CD4-positive, CD25-positive, alpha-beta regulatory T cell (primary cell): Measurements from ENCODE around the gene SPON1. TPM values are rescaled to one million over a fixed set of nuclear protein-coding genes. Genes with fewer than 3 reads are reported as not detected.
A peak's percentile ranks its signal among the peaks of the same experiment; 100 is the strongest.
"Not testable (repeated sequence)": the region's sequence is repeated elsewhere in the genome, so short reads cannot be mapped to it uniquely, and the experiment has no call there.

Source experiments
- ATAC-seq, 2 donors: fragments of 150-1000 bp; cut with Tn5 transposase; one replicate each; pipeline ENCODE4 v1.10.0; 2021; ENCODE audit warnings: low read depth in 2 of 2, moderate number of reproducible peaks in 2 of 2, moderate library complexity in 1 of 2
- DNase-seq, 3 donors: peaks; one replicate each; pipeline versions ENCODE4 v3.0.0 to v3.0.0-alpha.2; 2012 to 2022; ENCODE audit warnings: mixed read lengths in 1 of 3
- H3K27ac ChIP-seq: one replicate; pipeline ENCODE4 v1.7.0; 2013; ENCODE audit warnings: mild to moderate bottlenecking, low read length; ENCODE audit not compliant: insufficient read depth, poor library complexity, severe bottlenecking
- H3K27me3 ChIP-seq: one replicate; pipeline ENCODE4 v1.7.0; 2013; ENCODE audit warnings: low read length; ENCODE audit not compliant: control insufficient read depth, insufficient read depth
- H3K36me3 ChIP-seq: one replicate; pipeline ENCODE4 v1.7.0; 2013; ENCODE audit warnings: mild to moderate bottlenecking, low read length, moderate library complexity; ENCODE audit not compliant: control insufficient read depth, insufficient read depth
- H3K4me1 ChIP-seq: 2 replicates; pipeline ENCODE4 v1.7.0; 2013; ENCODE audit warnings: mild to moderate bottlenecking, low read length; ENCODE audit not compliant: insufficient read depth, control insufficient read depth, poor library complexity, severe bottlenecking
- H3K4me3 ChIP-seq: one replicate; pipeline ENCODE4 v1.7.0; 2013; ENCODE audit warnings: low read depth, mild to moderate bottlenecking, low read length, moderate library complexity
- H3K9me3 ChIP-seq, 2 experiments: 1 replicate in 1 of 2; 2 replicates in 1 of 2; pipeline ENCODE4 v1.7.0; 2013; ENCODE audit warnings: low read length in 2 of 2, mild to moderate bottlenecking in 1 of 2, moderate library complexity in 1 of 2; ENCODE audit not compliant: control insufficient read depth in 2 of 2
- H3K27ac Mint-ChIP-seq, 3 donors: one replicate each; pipeline ENCODE4 v1.8.0; 2020 to 2022; ENCODE audit warnings: mild to moderate bottlenecking in 3 of 3, mixed read lengths in 3 of 3, moderate library complexity in 2 of 3
- H3K27me3 Mint-ChIP-seq: one replicate; pipeline ENCODE4 v1.8.0; 2022; ENCODE audit warnings: mild to moderate bottlenecking, mixed read lengths
- H3K36me3 Mint-ChIP-seq: one replicate; pipeline ENCODE4 v1.8.0; 2020; ENCODE audit warnings: mixed read lengths
- H3K4me1 Mint-ChIP-seq, 4 donors: one replicate each; pipeline ENCODE4 v1.8.0; 2020 to 2022; ENCODE audit warnings: mixed read lengths in 4 of 4, mild to moderate bottlenecking in 1 of 4
- H3K4me3 Mint-ChIP-seq, 4 donors: one replicate each; pipeline ENCODE4 v1.8.0; 2020 to 2022; ENCODE audit warnings: mild to moderate bottlenecking in 4 of 4, mixed read lengths in 4 of 4, moderate library complexity in 3 of 4
- H3K9me3 Mint-ChIP-seq, 7 donors: one replicate each; pipeline ENCODE4 v1.8.0; 2020 to 2022; ENCODE audit warnings: mixed read lengths in 7 of 7, mild to moderate bottlenecking in 3 of 7, moderate library complexity in 2 of 7
- polyA plus RNA-seq, 4 donors: library from polyadenylated mRNA; unstranded; fragments of 300-500 nt; fragmentation: Illumina TruSeq; gene quantifications; one replicate each; pipeline ENCODE4 v1.2.3, GENCODE V29; 2021
- total RNA-seq: library from RNA; stranded (reverse); gene quantifications from one replicate; pipeline ENCODE4 v1.2.3, GENCODE V29; 2022

The SPON1 gene
- total and polyA plus RNA-seq, 5 donors from 2014 or later: 0.45 to 1.2 (median 0.86) TPM

- H3K4me1 ChIP-seq, H3K9me3 Mint-ChIP-seq, H3K27ac ChIP-seq, H3K36me3 Mint-ChIP-seq, DNase-seq, H3K36me3 ChIP-seq, H3K4me3 ChIP-seq, ATAC-seq, H3K9me3 ChIP-seq, H3K27me3 ChIP-seq: not testable (repeated sequence)
- peaks cover 5 to 28% (median 22%) of the 10 kb centered on the region in 4 donors for H3K4me1 Mint-ChIP-seq
- peak overlapping the region in 1 of 3 donors; percentile 26 for H3K27ac Mint-ChIP-seq
- H3K4me3 Mint-ChIP-seq: peak overlapping the region in 1 of 4 donors; percentile 68
- H3K27me3 Mint-ChIP-seq: peaks cover 13% of the 10 kb centered on the region
These were observed 128.1 kb downstream of the SPON1 start for GRCh38 chr11:14090631-14091030.

- H3K36me3 Mint-ChIP-seq: no peaks in the 10 kb centered on the region
- peaks cover 0 to 4% (median 0%) of the 10 kb centered on the region in 7 donors for H3K9me3 Mint-ChIP-seq
- DNase-seq: no peak
- H3K4me3 Mint-ChIP-seq: no peak overlapping the region
- Histone ChIP-seq H3K27ac (no peak overlapping the region), H3K4me1 (peaks cover 3% of the 10 kb centered on the region), H3K9me3 (no peaks in the 10 kb centered on the region), H3K4me3 (no peak overlapping the region), H3K36me3 (no peaks in the 10 kb centered on the region), H3K27me3 (no peaks in the 10 kb centered on the region)
- H3K4me1 Mint-ChIP-seq: peaks cover 5 to 25% (median 15%) of the 10 kb centered on the region in 4 donors
- H3K27me3 Mint-ChIP-seq: peaks cover 10% of the 10 kb centered on the region
- H3K27ac Mint-ChIP-seq: no peak overlapping the region
- no peak for ATAC-seq
These were observed 130.5 kb downstream of the SPON1 start for GRCh38 chr11:14093065-14093464.

GRCh38 chr11:14094481-14095037, 132.0 kb downstream of the SPON1 start:
- peaks cover 0 to 16% (median 7%) of the 10 kb centered on the region in 4 donors for H3K4me1 Mint-ChIP-seq

GRCh38 chr11:14095882-14096281, 133.4 kb downstream of the SPON1 start:
- no peak overlapping the region for H3K27ac Mint-ChIP-seq
- Histone ChIP-seq H3K9me3 (no peaks in the 10 kb centered on the region), H3K4me1 (no peaks in the 10 kb centered on the region), H3K27ac (no peak overlapping the region), H3K27me3 (no peaks in the 10 kb centered on the region), H3K4me3 (no peak overlapping the region), H3K36me3 (no peaks in the 10 kb centered on the region)
- peaks cover 0 to 13% (median 4%) of the 10 kb centered on the region in 4 donors for H3K4me1 Mint-ChIP-seq
- no peaks in the 10 kb centered on the region for H3K27me3 Mint-ChIP-seq
- DNase-seq (no peak), ATAC-seq (no peak)
- H3K4me3 Mint-ChIP-seq: no peak overlapping the region
- H3K36me3 Mint-ChIP-seq: no peaks in the 10 kb centered on the region
- H3K9me3 Mint-ChIP-seq: no peaks in the 10 kb centered on the region

More at GRCh38 chr11:14094481-14095037, 132.0 kb downstream of the SPON1 start:
- no peaks in the 10 kb centered on the region for H3K27me3 ChIP-seq
- H3K9me3 ChIP-seq: no peaks in the 10 kb centered on the region
- ATAC-seq (no peak), DNase-seq (no peak)
- Mint-ChIP-seq H3K9me3 (peaks cover 0 to 3% (median 0%) of the 10 kb centered on the region in 7 donors), H3K27ac (peak overlapping the region in 1 of 3 donors; percentile 21), H3K27me3 (no peaks in the 10 kb centered on the region), H3K36me3 (no peaks in the 10 kb centered on the region), H3K4me3 (no peak overlapping the region)
- H3K4me1 ChIP-seq: no peaks in the 10 kb centered on the region
- H3K27ac ChIP-seq: no peak overlapping the region
- H3K4me3 ChIP-seq: no peak overlapping the region
- no peaks in the 10 kb centered on the region for H3K36me3 ChIP-seq

- no peak overlapping the region for H3K27ac Mint-ChIP-seq
- H3K36me3 Mint-ChIP-seq: no peaks in the 10 kb centered on the region
- Histone ChIP-seq H3K4me1 (no peaks in the 10 kb centered on the region), H3K27me3 (no peaks in the 10 kb centered on the region), H3K4me3 (no peak overlapping the region), H3K9me3 (no peaks in the 10 kb centered on the region), H3K36me3 (no peaks in the 10 kb centered on the region), H3K27ac (no peak overlapping the region)
- H3K4me3 Mint-ChIP-seq: no peak overlapping the region
- no peak for ATAC-seq
- H3K27me3 Mint-ChIP-seq: no peaks in the 10 kb centered on the region
- peaks cover 3 to 15% (median 5%) of the 10 kb centered on the region in 4 donors for H3K4me1 Mint-ChIP-seq
- H3K9me3 Mint-ChIP-seq: no peaks in the 10 kb centered on the region
- DNase-seq: no peak
These were observed 134.1 kb downstream of the SPON1 start for GRCh38 chr11:14096606-14097005.

- no peak overlapping the region for H3K4me3 ChIP-seq
- peaks cover 0 to 4% (median 0%) of the 10 kb centered on the region in 7 donors for H3K9me3 Mint-ChIP-seq
- no peak overlapping the region for H3K27ac Mint-ChIP-seq
These were observed 138.9 kb downstream of the SPON1 start for GRCh38 chr11:14101388-14101787.

GRCh38 chr11:14102766-14103165, 140.2 kb downstream of the SPON1 start:
- Histone ChIP-seq H3K9me3 (no peaks in the 10 kb centered on the region), H3K36me3 (no peaks in the 10 kb centered on the region), H3K4me3 (no peak overlapping the region), H3K27ac (no peak overlapping the region), H3K27me3 (no peaks in the 10 kb centered on the region), H3K4me1 (no peaks in the 10 kb centered on the region)
- Mint-ChIP-seq H3K27ac (no peak overlapping the region), H3K27me3 (peaks cover 4% of the 10 kb centered on the region), H3K9me3 (peaks cover 0 to 4% (median 0%) of the 10 kb centered on the region in 7 donors), H3K36me3 (no peaks in the 10 kb centered on the region), H3K4me1 (peaks cover 2 to 8% (median 6%) of the 10 kb centered on the region in 4 donors), H3K4me3 (no peak overlapping the region)
- ATAC-seq: no peak
- DNase-seq: no peak

More at GRCh38 chr11:14101388-14101787, 138.9 kb downstream of the SPON1 start:
- Histone ChIP-seq H3K4me1 (no peaks in the 10 kb centered on the region), H3K27ac (no peak overlapping the region), H3K36me3 (no peaks in the 10 kb centered on the region), H3K27me3 (no peaks in the 10 kb centered on the region), H3K9me3 (no peaks in the 10 kb centered on the region)
- H3K36me3 Mint-ChIP-seq: no peaks in the 10 kb centered on the region
- ATAC-seq: no peak
- H3K4me1 Mint-ChIP-seq: peaks cover 2 to 10% (median 7%) of the 10 kb centered on the region in 4 donors
- H3K4me3 Mint-ChIP-seq: no peak overlapping the region
- DNase-seq: no peak
- H3K27me3 Mint-ChIP-seq: peaks cover 4% of the 10 kb centered on the region

- Mint-ChIP-seq H3K27me3 (peaks cover 7% of the 10 kb centered on the region), H3K27ac (no peak overlapping the region), H3K9me3 (peaks cover 0 to 4% (median 0%) of the 10 kb centered on the region in 7 donors), H3K4me3 (no peak overlapping the region), H3K4me1 (peaks cover 0 to 8% (median 6%) of the 10 kb centered on the region in 4 donors), H3K36me3 (no peaks in the 10 kb centered on the region)
- DNase-seq (no peak), ATAC-seq (no peak)
- H3K4me3 ChIP-seq: no peak overlapping the region
- no peaks in the 10 kb centered on the region for H3K27me3 ChIP-seq
- H3K9me3 ChIP-seq: no peaks in the 10 kb centered on the region
- H3K4me1 ChIP-seq: no peaks in the 10 kb centered on the region
- H3K27ac ChIP-seq: no peak overlapping the region
- no peaks in the 10 kb centered on the region for H3K36me3 ChIP-seq
These were observed 142.9 kb downstream of the SPON1 start for GRCh38 chr11:14105446-14105845.
